H1 (cell line): ENCODE data around the gene CDKN3. TPM values are rescaled to one million over a fixed set of nuclear protein-coding genes. Genes with fewer than 3 reads are reported as not detected.

ENCODE experiments used
- CTCF ChIA-PET: fragments of 300-600 bp; sonication (Branson Sonifier 250); formaldehyde crosslinking; loops from one replicate; lab custom pipeline; 2021; ENCODE audit not compliant: partially characterized antibody; lab: Charles Lee
- POLR2A ChIA-PET: fragments of 300-600 bp; sonication (Branson Sonifier 250); formaldehyde crosslinking; loops from one replicate; lab custom pipeline; 2021; ENCODE audit warnings: inconsistent platforms; ENCODE audit not compliant: partially characterized antibody; lab: Charles Lee
- DNase-seq, 2 experiments: peaks; one replicate each; pipeline versions ENCODE4 v3.0.0 to v3.0.0-alpha.2; 2010 to 2022; ENCODE audit warnings: low spot score in 2 of 2, low read depth in 1 of 2, mixed read lengths in 1 of 2
- FAIRE-seq: peaks from 2 replicates; lab custom pipeline; 2011; peaks lifted over from hg19 to GRCh38; lab: Jason Lieb, UNC
- H2AFZ ChIP-seq: 2 replicates; pipeline ENCODE4 v1.8.1; 2012; ENCODE audit warnings: low read length, inconsistent platforms
- H2AK5ac ChIP-seq: 2 replicates; pipeline ENCODE4 v1.6.1; 2013; ENCODE audit warnings: low read depth, low read length
- H2BK120ac ChIP-seq: replicated peaks from 2 replicates; pipeline ENCODE3; 2013; ENCODE audit warnings: low read depth, low read length, inconsistent platforms
- H2BK12ac ChIP-seq: 2 replicates; pipeline ENCODE4 v1.6.1; 2013; ENCODE audit warnings: low read depth, low read length
- H2BK15ac ChIP-seq: 2 replicates; pipeline ENCODE4 v1.6.1; 2013; ENCODE audit warnings: low read length
- H2BK20ac ChIP-seq: 2 replicates; pipeline ENCODE4 v1.6.1; 2013; ENCODE audit warnings: low read length
- H2BK5ac ChIP-seq: 2 replicates; pipeline ENCODE4 v1.6.1; 2013; ENCODE audit warnings: low read depth, low read length
- H3K14ac ChIP-seq: 2 replicates; pipeline ENCODE4 v1.6.1; 2013; ENCODE audit warnings: inconsistent platforms; ENCODE audit not compliant: insufficient read length
- H3K18ac ChIP-seq: 2 replicates; pipeline ENCODE4 v1.6.1; 2013; ENCODE audit warnings: low read length; ENCODE audit errors: extremely low read depth
- H3K23ac ChIP-seq: 2 replicates; pipeline ENCODE4 v1.6.1; 2013; ENCODE audit warnings: inconsistent platforms; ENCODE audit not compliant: insufficient read length
- H3K23me2 ChIP-seq: 2 replicates; pipeline ENCODE4 v1.6.1; 2013; ENCODE audit warnings: low read depth, low read length
- H3K27ac ChIP-seq: 2 replicates; pipeline ENCODE4 v1.6.1; 2011; ENCODE audit warnings: low read depth, low read length, inconsistent platforms
- H3K27me3 ChIP-seq, 4 experiments: replicated peaks in 1 of 4; 1 replicate in 1 of 4; 2 replicates in 3 of 4; pipeline versions ENCODE4 v1.6.1 to v1.8.1; 2011 to 2013; ENCODE audit warnings: low read length in 3 of 4, mild to moderate bottlenecking in 3 of 4, inconsistent platforms in 2 of 4, mixed read lengths in 2 of 4, moderate library complexity in 1 of 4; ENCODE audit not compliant: control insufficient read depth in 3 of 4, insufficient read depth in 3 of 4; ENCODE audit errors: extremely low read depth in 1 of 4
- H3K36me3 ChIP-seq, 4 experiments: 2 replicates each; pipeline versions ENCODE4 v1.6.1 to v1.8.1; 2011 to 2013; ENCODE audit warnings: mild to moderate bottlenecking in 4 of 4, low read length in 3 of 4, moderate library complexity in 2 of 4, control low read depth in 1 of 4, inconsistent platforms in 1 of 4; ENCODE audit not compliant: insufficient read depth in 4 of 4, control insufficient read depth in 2 of 4
- H3K4ac ChIP-seq: replicated peaks from 2 replicates; pipeline ENCODE3; 2013; ENCODE audit warnings: low read length, low read depth, mixed read lengths, inconsistent platforms; ENCODE audit not compliant: insufficient read length
- H3K4me1 ChIP-seq, 4 experiments: replicated peaks in 1 of 4; 1 replicate in 1 of 4; 2 replicates in 3 of 4; pipeline versions ENCODE4 v1.6.1 to v1.8.1; 2011 to 2013; ENCODE audit warnings: low read length in 3 of 4, inconsistent platforms in 2 of 4, mixed read lengths in 1 of 4; ENCODE audit not compliant: insufficient read depth in 4 of 4, control insufficient read depth in 3 of 4
- H3K4me2 ChIP-seq, 2 experiments: 2 replicates each; pipeline versions ENCODE4 v1.6.1 to v1.8.1; 2011 to 2013; ENCODE audit warnings: low read depth in 2 of 2, low read length in 2 of 2, control low read depth in 1 of 2, inconsistent platforms in 1 of 2, mild to moderate bottlenecking in 1 of 2; ENCODE audit not compliant: insufficient read depth in 1 of 2
- H3K4me3 ChIP-seq, 4 experiments: fragments of 200-600, 300-600 bp in 1 of 4; sonication (generic), shearing (Covaris generic), sonication (Bioruptor Twin) in 1 of 4; 2 replicates each; pipeline versions ENCODE4 v1.5.1 to v1.8.1; 2011 to 2016; ENCODE audit warnings: low read length in 4 of 4, low read depth in 3 of 4, control low read depth in 2 of 4, inconsistent platforms in 2 of 4, mild to moderate bottlenecking in 2 of 4, mixed read lengths in 1 of 4, moderate library complexity in 1 of 4; ENCODE audit not compliant: insufficient read depth in 2 of 4; ENCODE audit errors: extremely low read depth in 1 of 4
- H3K56ac ChIP-seq: replicated peaks from 2 replicates; pipeline ENCODE3; 2013; ENCODE audit warnings: low read depth, mild to moderate bottlenecking, mixed read lengths, low read length, inconsistent platforms; ENCODE audit not compliant: insufficient read length
- H3K79me1 ChIP-seq: 2 replicates; pipeline ENCODE4 v1.6.1; 2013; ENCODE audit warnings: low read depth, low read length, control low read depth
- H3K79me2 ChIP-seq, 2 experiments: 2 replicates each; pipeline versions ENCODE4 v1.6.1 to v1.8.1; 2012 to 2013; ENCODE audit warnings: low read length in 2 of 2, mild to moderate bottlenecking in 2 of 2, inconsistent platforms in 1 of 2; ENCODE audit not compliant: insufficient read depth in 2 of 2, control insufficient read depth in 1 of 2
- H3K9ac ChIP-seq, 4 experiments: replicated peaks in 1 of 4; 1 replicate in 1 of 4; 2 replicates in 3 of 4; pipeline versions ENCODE4 v1.6.1 to v1.8.1; 2011 to 2013; ENCODE audit warnings: low read depth in 3 of 4, low read length in 3 of 4, control low read depth in 2 of 4, mild to moderate bottlenecking in 2 of 4, moderate library complexity in 2 of 4, inconsistent platforms in 1 of 4; ENCODE audit errors: extremely low read depth in 1 of 4
- H3K9me3 ChIP-seq, 2 experiments: 2 replicates each; pipeline versions ENCODE4 v1.6.1 to v1.8.1; 2012 to 2013; ENCODE audit warnings: mild to moderate bottlenecking in 2 of 2, moderate library complexity in 2 of 2, control low read depth in 1 of 2, inconsistent platforms in 1 of 2, low read depth in 1 of 2, low read length in 1 of 2, mixed read lengths in 1 of 2; ENCODE audit not compliant: insufficient read depth in 2 of 2
- H4K20me1 ChIP-seq, 2 experiments: replicated peaks in 1 of 2; 2 replicates each; pipeline versions ENCODE3 to v1.8.1; 2011 to 2013; ENCODE audit warnings: inconsistent platforms in 2 of 2, low read length in 2 of 2, mild to moderate bottlenecking in 1 of 2; ENCODE audit not compliant: insufficient read depth in 2 of 2, control insufficient read depth in 1 of 2
- H4K5ac ChIP-seq: 2 replicates; pipeline ENCODE4 v1.6.1; 2013; ENCODE audit warnings: low read length, low read depth, mixed read lengths, inconsistent platforms; ENCODE audit not compliant: insufficient read length
- H4K8ac ChIP-seq: 2 replicates; pipeline ENCODE4 v1.8.0; 2013; ENCODE audit warnings: mild to moderate bottlenecking, moderate library complexity, low read length, inconsistent platforms; ENCODE audit not compliant: insufficient read depth; ENCODE audit errors: extremely low read depth
- H4K91ac ChIP-seq: replicated peaks from 2 replicates; pipeline ENCODE3; 2013; ENCODE audit warnings: low read length, mixed read lengths, inconsistent platforms; ENCODE audit not compliant: insufficient read length
- ATF3 ChIP-seq: IDR thresholded peaks from 2 replicates; pipeline ENCODE4 v1.6.1; 2011; ENCODE audit warnings: low read depth, mild to moderate bottlenecking, low read length; ENCODE audit not compliant: insufficient read depth
- KDM4A ChIP-seq: IDR thresholded peaks from one replicate; pipeline ENCODE4 v1.7.1; 2012; ENCODE audit warnings: low read depth, mild to moderate bottlenecking, moderate library complexity, low read length, inconsistent platforms; ENCODE audit not compliant: severe bottlenecking
- POLR2AphosphoS5 ChIP-seq: IDR thresholded peaks from 2 replicates; pipeline ENCODE4 v1.6.1; 2011; ENCODE audit warnings: low read depth, low read length
- RBBP5 ChIP-seq: IDR thresholded peaks from 2 replicates; pipeline ENCODE4 v1.7.1; 2012; ENCODE audit warnings: low read depth, mild to moderate bottlenecking, inconsistent platforms, low read length, moderate library complexity, borderline replicate concordance
- SP4 ChIP-seq: IDR thresholded peaks from 2 replicates; pipeline ENCODE4 v1.6.1; 2012; ENCODE audit warnings: low read length, inconsistent platforms
- SRF ChIP-seq: IDR thresholded peaks from 2 replicates; pipeline ENCODE4 v1.6.1; 2011; ENCODE audit warnings: mild to moderate bottlenecking, low read depth, low read length, moderate library complexity
- TAF1 ChIP-seq: IDR thresholded peaks from 2 replicates; pipeline ENCODE4 v1.6.1; 2011; ENCODE audit warnings: mild to moderate bottlenecking, low read depth, low read length
- whole genome bisulfite sequencing, 2 experiments: shearing (Covaris generic) in 1 of 2; methylation state at CpG; one replicate each; pipeline versions ENCODE4 v1.1.6 to v1.1.7; 2013 to 2015; ENCODE audit warnings: low lambda C conversion rate in 2 of 2, mixed read lengths in 2 of 2, inconsistent platforms in 1 of 2, low coverage in 1 of 2, missing lambda C conversion rate in 1 of 2; ENCODE audit not compliant: insufficient replicate concordance in 2 of 2, insufficient coverage in 1 of 2, insufficient read length in 1 of 2; ENCODE audit errors: extremely low coverage in 1 of 2, missing lambda C conversion rate in 1 of 2; 5-methylcytosine and 5-hydroxymethylcytosine counted together
- polyA plus RNA-seq, 7 experiments: library from polyadenylated mRNA; depleted of rRNA in 3 of 7; stranded (reverse) in 5 of 7; unstranded in 2 of 7; fragments of >200 nt in 5 of 7; fragments of 200-250 nt in 2 of 7; gene quantifications; 1 replicate in 5 of 7; 2 replicates in 1 of 7; 4 replicates in 1 of 7; pipeline versions ENCODE4 v1.2.1 to v1.2.3, GENCODE V29; 2011 to 2013; ENCODE audit warnings: missing spikeins in 2 of 7, mixed read lengths in 2 of 7
- total RNA-seq: library from RNA; stranded (reverse); fragmentation: NEBNext Ultra II Directional; extraction: Animal tissue kit (Norgen Biotek cat#: 25700); gene quantifications from 2 replicates; pipeline ENCODE4 v1.2.1, GENCODE V29; 2021

Gene CDKN3
- total and polyA plus RNA-seq, 2 of the 8 experiments (the other 6 are each of a cell fraction or from before 2014, with no cell fraction given), result 43.5 to 48.3 TPM

DNA sequence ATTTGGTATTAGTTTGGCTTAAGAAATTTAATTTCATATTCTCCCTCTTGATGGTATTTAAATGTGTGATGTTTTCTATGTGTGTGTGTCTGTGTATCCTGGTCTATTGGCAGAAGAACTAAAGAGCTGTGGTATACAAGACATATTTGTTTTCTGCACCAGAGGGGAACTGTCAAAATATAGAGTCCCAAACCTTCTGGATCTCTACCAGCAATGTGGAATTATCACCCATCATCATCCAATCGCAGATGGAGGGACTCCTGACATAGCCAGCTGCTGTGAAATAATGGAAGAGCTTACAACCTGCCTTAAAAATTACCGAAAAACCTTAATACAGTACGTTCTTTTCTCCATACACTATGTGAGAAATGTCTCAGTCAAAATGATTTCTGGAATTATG is 14.6 kb downstream of the CDKN3 start:
- peaks cover 0 to 7% (median 4%) of the 10 kb centered on the region in 4 experiments; a peak in 4 of 8 replicates for H3K36me3 ChIP-seq
- no peak overlapping the region for H4K8ac ChIP-seq
- H3K27me3 ChIP-seq, result no peaks in the 10 kb centered on the region
- no peaks in the 10 kb centered on the region for H4K20me1 ChIP-seq
- ChIA-PET CTCF (interaction anchor here (1.0 to 1.5 kb wide), 4 partner anchors 9 to 45 kb away, joined by 3 to 8 read pairs (median 4); partner anchors contain the start of gene CNIH1), POLR2A (interaction anchor here (1.4 kb wide), 1 partner anchor 14 kb away, joined by 5 read pairs; the partner anchor contains the start of gene CDKN3)
- H2AFZ ChIP-seq, result no peak overlapping the region
- no peak overlapping the region for H2BK15ac ChIP-seq
- H2AK5ac ChIP-seq, result no peak overlapping the region
- no peak overlapping the region for H2BK120ac ChIP-seq
- no peaks in the 10 kb centered on the region for H3K4me1 ChIP-seq
- H3K4ac ChIP-seq, result no peak overlapping the region
- no peak overlapping the region for H3K56ac ChIP-seq
- no peaks in the 10 kb centered on the region for H3K79me1 ChIP-seq
- no peak overlapping the region for H4K91ac ChIP-seq
- no peaks in the 10 kb centered on the region for H3K9me3 ChIP-seq
- no peak for TF ChIP-seq RBBP5
- no peak for TF ChIP-seq KDM4A
- no peak for TF ChIP-seq POLR2AphosphoS5
- TF ChIP-seq SRF, result no peak
- TF ChIP-seq SP4, result no peak
- no peak for TF ChIP-seq ATF3
- no peak for TF ChIP-seq TAF1
- H2BK20ac ChIP-seq, result no peak overlapping the region
- FAIRE-seq (no peak), DNase-seq (no peak)
- no peaks in the 10 kb centered on the region; the same call in 1 of the 2 replicates for H3K23me2 ChIP-seq
- no peaks in the 10 kb centered on the region for H3K79me2 ChIP-seq
- no peak overlapping the region for H3K4me3 ChIP-seq
- no peak overlapping the region for H3K23ac ChIP-seq
- no peak overlapping the region for H2BK12ac ChIP-seq
- H3K9ac ChIP-seq, result no peak overlapping the region
- H3K18ac ChIP-seq, result no peak overlapping the region
- 88% methylated on average over 3 of the region's 3 CpGs; no CpG with 5 or more reads in 1 of the 2 experiments for WGBS, 2 experiments
- no peak overlapping the region for H3K4me2 ChIP-seq
- H4K5ac ChIP-seq, result no peak overlapping the region
- no peak overlapping the region for H2BK5ac ChIP-seq
- H3K27ac ChIP-seq, result no peak overlapping the region
- no peak overlapping the region for H3K14ac ChIP-seq
